Hepatocyte (in vitro differentiated cells): Measurements from ENCODE around the gene AHNAK.

ENCODE experiments used
- CTCF ChIP-seq: fragments of 200-600 bp; sonication (generic); IDR thresholded peaks from 2 replicates; pipeline ENCODE4 v1.5.1; 2016; ENCODE audit warnings: antibody characterized with exemption, mild to moderate bottlenecking; ENCODE audit not compliant: poor library complexity
- EZH2 ChIP-seq: fragments of 200-600 bp; sonication (generic); IDR thresholded peaks from 2 replicates; pipeline ENCODE4 v1.6.1; 2016; ENCODE audit warnings: antibody characterized with exemption, mild to moderate bottlenecking, borderline replicate concordance
- EZH2phosphoT487 ChIP-seq: fragments of 200-600 bp; sonication (generic); IDR thresholded peaks from one replicate; pipeline ENCODE4 v1.6.1; 2018; ENCODE audit warnings: antibody characterized with exemption, mild to moderate bottlenecking, low read depth, moderate library complexity; ENCODE audit not compliant: unreplicated experiment, severe bottlenecking

GRCh38 chr11:62394825-62395538 lies 151.6 kb downstream of the AHNAK start:
- TF ChIP-seq CTCF: peak; percentile 81
- no peak for TF ChIP-seq EZH2
- TF ChIP-seq EZH2phosphoT487: no peak
